ENCODE results near the gene MADCAM1.

DNA sequence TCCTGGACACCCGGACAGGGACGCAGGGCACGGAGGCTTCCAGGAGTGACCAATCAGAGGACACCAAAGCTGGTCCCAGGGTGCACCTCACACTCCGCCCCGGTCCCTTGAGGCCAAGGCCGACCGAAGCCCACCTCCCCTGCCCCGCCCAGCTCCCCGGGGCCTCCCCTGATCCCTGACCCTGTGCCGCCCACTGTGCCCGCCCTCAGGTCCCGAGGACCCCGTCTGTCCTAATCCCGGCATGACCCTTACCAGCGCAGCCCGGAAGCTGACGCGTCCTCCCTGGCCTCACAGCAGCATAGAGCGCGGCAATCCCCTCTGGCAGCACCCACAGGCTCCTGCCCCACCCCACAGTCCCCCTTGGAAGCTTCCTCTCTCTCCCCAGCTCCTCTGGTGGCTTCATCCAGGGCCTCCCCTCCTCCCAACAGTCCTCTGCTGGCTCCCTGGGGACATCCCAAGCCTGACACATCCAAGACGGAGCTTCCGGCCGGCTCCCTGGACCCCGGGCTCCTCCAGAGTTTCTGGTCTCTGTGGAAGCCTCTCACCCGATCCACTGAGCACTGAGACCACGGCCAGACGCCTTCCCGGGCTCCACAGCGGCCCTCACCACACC, 27.9 kb downstream of the MADCAM1 start:
- no peak for TF ChIP-seq CEBPB (IDR thresholded peaks at IDR 0.05; ENCODE audit: borderline replicate concordance in 1 of 2, low read depth in 2 of 2, low read length in 2 of 2)
- TF ChIP-seq RAD51 (IDR thresholded peaks at IDR 0.05), result no peak
- no peak for TF ChIP-seq EZH2 (IDR thresholded peaks at IDR 0.05; ENCODE audit: borderline replicate concordance, control insufficient read depth, low read depth, low read length)
- TF ChIP-seq, protein P1, sequence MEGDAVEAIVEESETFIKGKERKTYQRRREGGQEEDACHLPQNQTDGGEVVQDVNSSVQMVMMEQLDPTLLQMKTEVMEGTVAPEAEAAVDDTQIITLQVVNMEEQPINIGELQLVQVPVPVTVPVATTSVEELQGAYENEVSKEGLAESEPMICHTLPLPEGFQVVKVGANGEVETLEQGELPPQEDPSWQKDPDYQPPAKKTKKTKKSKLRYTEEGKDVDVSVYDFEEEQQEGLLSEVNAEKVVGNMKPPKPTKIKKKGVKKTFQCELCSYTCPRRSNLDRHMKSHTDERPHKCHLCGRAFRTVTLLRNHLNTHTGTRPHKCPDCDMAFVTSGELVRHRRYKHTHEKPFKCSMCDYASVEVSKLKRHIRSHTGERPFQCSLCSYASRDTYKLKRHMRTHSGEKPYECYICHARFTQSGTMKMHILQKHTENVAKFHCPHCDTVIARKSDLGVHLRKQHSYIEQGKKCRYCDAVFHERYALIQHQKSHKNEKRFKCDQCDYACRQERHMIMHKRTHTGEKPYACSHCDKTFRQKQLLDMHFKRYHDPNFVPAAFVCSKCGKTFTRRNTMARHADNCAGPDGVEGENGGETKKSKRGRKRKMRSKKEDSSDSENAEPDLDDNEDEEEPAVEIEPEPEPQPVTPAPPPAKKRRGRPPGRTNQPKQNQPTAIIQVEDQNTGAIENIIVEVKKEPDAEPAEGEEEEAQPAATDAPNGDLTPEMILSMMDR (IDR thresholded peaks at IDR 0.05 in 2 of 3, conservative IDR thresholded peaks at IDR 0.05 in 1 of 3; ENCODE audit: control insufficient read depth in 2 of 3, extremely low read depth in 1 of 3, insufficient read depth in 1 of 3, low read depth in 3 of 3, low read length in 3 of 3), result no peak
- no peak for TF ChIP-seq ZBED1 (IDR thresholded peaks at IDR 0.05; ENCODE audit: borderline replicate concordance)
- TF ChIP-seq, protein P2, sequence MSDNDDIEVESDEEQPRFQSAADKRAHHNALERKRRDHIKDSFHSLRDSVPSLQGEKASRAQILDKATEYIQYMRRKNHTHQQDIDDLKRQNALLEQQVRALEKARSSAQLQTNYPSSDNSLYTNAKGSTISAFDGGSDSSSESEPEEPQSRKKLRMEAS (IDR thresholded peaks at IDR 0.05; ENCODE audit: low read depth, low read length), result no peak
- no peak for TF ChIP-seq FOXM1 (IDR thresholded peaks at IDR 0.05; ENCODE audit: low read depth, low read length)
- no peak for TF ChIP-seq NBN (IDR thresholded peaks at IDR 0.05)
- TF ChIP-seq SIN3A (IDR thresholded peaks at IDR 0.05; ENCODE audit: low read depth, low read length), result no peak
- TF ChIP-seq NR2C2 (IDR thresholded peaks at IDR 0.05; ENCODE audit: borderline replicate concordance, control insufficient read depth, insufficient read length, low read depth), result no peak
- no peak for TF ChIP-seq ASH2L (IDR thresholded peaks at IDR 0.05; ENCODE audit: borderline replicate concordance, low read depth)
- TF ChIP-seq REST (IDR thresholded peaks at IDR 0.05; ENCODE audit: low read depth, low read length), result no peak
